Measurements from ENCODE around the gene GUK1.

GUK1 gene

GRCh38 chr1:228139406-228139930, 611 bp upstream of the GUK1 start:
- DNase-seq, result no peak

GRCh38 chr1:228140724-228141225, 696 bp downstream of the GUK1 start:
- peak; percentile 10 for DNase-seq

- DNase-seq, result peak; percentile 39
Measured at GRCh38 chr1:228141226-228142044, 1.4 kb downstream of the GUK1 start.

- DNase-seq, result no peak
Measured at GRCh38 chr1:228142155-228142691, 2.1 kb downstream of the GUK1 start.

- no peak for DNase-seq
Measured at GRCh38 chr1:228142701-228143136, 2.6 kb downstream of the GUK1 start.

- DNase-seq, result no peak
Measured at GRCh38 chr1:228143480-228144192, 3.6 kb downstream of the GUK1 start.

GRCh38 chr1:228144193-228144992, 4.3 kb downstream of the GUK1 start:
- DNase-seq, result no peak

- DNase-seq, result no peak
Measured at GRCh38 chr1:228144993-228145343, 4.9 kb downstream of the GUK1 start.

- no peak for DNase-seq
Measured at GRCh38 chr1:228145463-228146416, 5.7 kb downstream of the GUK1 start.

GRCh38 chr1:228146417-228147150, 6.5 kb downstream of the GUK1 start:
- no peak for DNase-seq

GRCh38 chr1:228147151-228147693, 7.1 kb downstream of the GUK1 start:
- DNase-seq, result no peak

- DNase-seq, result no peak
Measured at GRCh38 chr1:228147768-228148167, 7.7 kb downstream of the GUK1 start.

- DNase-seq, result no peak
Measured at GRCh38 chr1:228148196-228148861, 8.2 kb downstream of the GUK1 start.

- DNase-seq, result no peak
Measured at GRCh38 chr1:228148935-228149405, 8.9 kb downstream of the GUK1 start.

GRCh38 chr1:228149406-228150119, 9.5 kb downstream of the GUK1 start, which contains the start of gene GJC2:
Gene GJC2, plus strand, starts transcription at chr1:228149930. Its CDS starts 7,829 bp downstream, at chr1:228157759.
- no peak for DNase-seq

- DNase-seq, result no peak
Measured at GRCh38 chr1:228150120-228150460, 10.0 kb downstream of the GUK1 start.

GRCh38 chr1:228150461-228151179, 10.5 kb downstream of the GUK1 start:
- DNase-seq, result no peak

GRCh38 chr1:228151180-228151925, 11.3 kb downstream of the GUK1 start:
- no peak for DNase-seq
